Renal pelvis (tissue), 4 donors: ENCODE data around the gene MRPL10. TPM values are rescaled to one million over a fixed set of nuclear protein-coding genes. Genes with fewer than 3 reads are reported as not detected.

Experiments
- DNase-seq: peaks from one replicate; pipeline ENCODE4 v3.0.0-alpha.2; 2013
- polyA plus RNA-seq, 3 donors: library from polyadenylated mRNA; unstranded; fragments of 120-200 nt; gene quantifications; one replicate each; pipeline ENCODE4 v1.2.1, GENCODE V29; 2013; ENCODE audit not compliant: insufficient read length in 3 of 3

The MRPL10 gene
- polyA plus RNA-seq, 3 donors = 55.4 to 61.7 (median 58.5) TPM

- DNase-seq = no peak
These were observed 35.6 kb upstream of the MRPL10 start for GRCh38 chr17:47866941-47867340.

- no peak for DNase-seq
These were observed 33.5 kb upstream of the MRPL10 start for GRCh38 chr17:47864791-47865216.

- no peak for DNase-seq
These were observed 31.5 kb upstream of the MRPL10 start for GRCh38 chr17:47862621-47863440.

GRCh38 chr17:47860386-47860785 is 29.0 kb upstream of the MRPL10 start:
- DNase-seq = no peak

GRCh38 chr17:47857551-47858455 is 26.5 kb upstream of the MRPL10 start:
- no peak for DNase-seq

- DNase-seq = no peak
These were observed 25.5 kb upstream of the MRPL10 start for GRCh38 chr17:47856830-47857229.

- DNase-seq = no peak
These were observed 24.4 kb upstream of the MRPL10 start for GRCh38 chr17:47855737-47856136.

- no peak for DNase-seq
These were observed 22.3 kb upstream of the MRPL10 start for GRCh38 chr17:47853616-47854015.

GRCh38 chr17:47852113-47852949 is 21.0 kb upstream of the MRPL10 start:
- DNase-seq = no peak

- no peak for DNase-seq
These were observed 20.4 kb upstream of the MRPL10 start for GRCh38 chr17:47851764-47852112.

- peak; percentile 54 for DNase-seq
These were observed 19.6 kb upstream of the MRPL10 start, which contains the start of gene SP6 for GRCh38 chr17:47850692-47851573. Gene SP6 (minus strand): TSS chr17:47851163. CDS start chr17:47848429, 2,734 bp downstream.

- DNase-seq = no peak
These were observed 19.0 kb upstream of the MRPL10 start for GRCh38 chr17:47850373-47850691.

- no peak for DNase-seq
These were observed 16.8 kb upstream of the MRPL10 start for GRCh38 chr17:47848198-47848513.

- DNase-seq = no peak
These were observed 16.2 kb upstream of the MRPL10 start for GRCh38 chr17:47847341-47848197.

GRCh38 chr17:47846716-47847340 is 15.5 kb upstream of the MRPL10 start:
- no peak for DNase-seq

- DNase-seq = no peak
These were observed 14.4 kb upstream of the MRPL10 start for GRCh38 chr17:47845716-47846075.

GRCh38 chr17:47844814-47845715 is 13.7 kb upstream of the MRPL10 start:
- DNase-seq = no peak

GRCh38 chr17:47844227-47844626 is 12.9 kb upstream of the MRPL10 start:
- no peak for DNase-seq

- no peak for DNase-seq
These were observed 12.0 kb upstream of the MRPL10 start for GRCh38 chr17:47843391-47843730.
